GM06990 (cell line): Measurements from ENCODE around the gene FAXDC2.

Source experiments
- DNase-seq: peaks from one replicate; pipeline ENCODE4 v3.0.0-alpha.2; 2011; ENCODE audit not compliant: insufficient read length; ENCODE audit errors: extremely low read depth
- H3K27me3 ChIP-seq: replicated peaks from 2 replicates; pipeline ENCODE4 v1.6.0; 2011; ENCODE audit warnings: low read length; ENCODE audit not compliant: control insufficient read depth, insufficient read depth
- H3K36me3 ChIP-seq: 2 replicates; pipeline ENCODE4 v1.5.1; 2011; ENCODE audit warnings: low read length; ENCODE audit not compliant: control insufficient read depth, insufficient read depth
- H3K4me3 ChIP-seq: replicated peaks from 2 replicates; pipeline ENCODE4 v1.5.1; 2011; ENCODE audit warnings: low read depth, mild to moderate bottlenecking, control low read depth, low read length
- TF ChIP-seq, protein P1 (sequence below): IDR thresholded peaks from 2 replicates; pipeline ENCODE4 v1.5.1; 2011; ENCODE audit warnings: low read length, control low read depth, mild to moderate bottlenecking, inconsistent platforms; ENCODE audit not compliant: insufficient read depth, poor library complexity, severe bottlenecking

The FAXDC2 gene

DNA sequence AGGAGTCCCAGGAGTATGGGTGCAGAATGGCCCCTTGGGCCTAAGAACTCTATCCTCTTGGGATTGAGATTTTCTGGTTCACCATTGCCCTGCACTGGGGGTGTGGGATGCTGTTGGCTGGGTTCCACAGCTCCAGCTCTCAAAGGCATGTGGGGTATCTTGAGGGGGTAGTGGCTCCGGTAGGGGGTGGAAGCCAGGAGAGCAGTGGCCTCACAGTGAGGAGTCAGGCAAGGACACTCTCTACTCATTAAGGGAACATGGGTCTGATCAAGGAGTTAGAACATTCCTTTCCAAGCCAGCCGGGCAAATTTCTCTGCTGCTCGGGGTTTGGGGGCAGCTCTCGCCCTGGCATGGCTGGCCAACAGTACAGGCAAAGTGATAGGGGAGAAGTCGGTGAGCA, 62.2 kb downstream of the FAXDC2 start:
- Histone ChIP-seq H3K4me3 (no peak overlapping the region), H3K27me3 (no peaks in the 10 kb centered on the region), H3K36me3 (peaks cover 13% of the 10 kb centered on the region)
- TF ChIP-seq, protein P1, sequence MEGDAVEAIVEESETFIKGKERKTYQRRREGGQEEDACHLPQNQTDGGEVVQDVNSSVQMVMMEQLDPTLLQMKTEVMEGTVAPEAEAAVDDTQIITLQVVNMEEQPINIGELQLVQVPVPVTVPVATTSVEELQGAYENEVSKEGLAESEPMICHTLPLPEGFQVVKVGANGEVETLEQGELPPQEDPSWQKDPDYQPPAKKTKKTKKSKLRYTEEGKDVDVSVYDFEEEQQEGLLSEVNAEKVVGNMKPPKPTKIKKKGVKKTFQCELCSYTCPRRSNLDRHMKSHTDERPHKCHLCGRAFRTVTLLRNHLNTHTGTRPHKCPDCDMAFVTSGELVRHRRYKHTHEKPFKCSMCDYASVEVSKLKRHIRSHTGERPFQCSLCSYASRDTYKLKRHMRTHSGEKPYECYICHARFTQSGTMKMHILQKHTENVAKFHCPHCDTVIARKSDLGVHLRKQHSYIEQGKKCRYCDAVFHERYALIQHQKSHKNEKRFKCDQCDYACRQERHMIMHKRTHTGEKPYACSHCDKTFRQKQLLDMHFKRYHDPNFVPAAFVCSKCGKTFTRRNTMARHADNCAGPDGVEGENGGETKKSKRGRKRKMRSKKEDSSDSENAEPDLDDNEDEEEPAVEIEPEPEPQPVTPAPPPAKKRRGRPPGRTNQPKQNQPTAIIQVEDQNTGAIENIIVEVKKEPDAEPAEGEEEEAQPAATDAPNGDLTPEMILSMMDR = no peak
- no peak for DNase-seq

DNA sequence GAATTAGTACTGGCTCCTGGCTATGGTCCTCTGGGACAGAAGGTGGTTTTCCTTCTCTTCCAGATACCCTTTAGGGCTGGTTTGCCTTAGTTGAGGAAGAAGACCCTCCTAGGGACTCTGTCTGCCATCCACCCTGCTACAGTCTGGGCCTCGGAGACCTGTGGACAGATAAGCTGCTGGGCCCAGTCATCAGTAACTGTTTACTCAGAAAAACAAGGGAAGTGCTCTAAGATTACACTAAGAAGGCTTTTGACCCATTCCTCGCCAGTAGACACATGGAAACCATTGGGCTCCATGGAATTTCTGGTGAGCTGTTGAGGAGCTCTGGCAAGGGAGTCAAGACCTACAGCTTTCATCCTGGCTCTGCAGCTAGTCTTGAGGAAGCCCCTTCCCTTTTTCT, 64.0 kb downstream of the FAXDC2 start:
- Histone ChIP-seq H3K4me3 (no peak overlapping the region), H3K27me3 (no peaks in the 10 kb centered on the region), H3K36me3 (peaks cover 7% of the 10 kb centered on the region)
- DNase-seq = no peak
- TF ChIP-seq, protein P1 = no peak

DNA sequence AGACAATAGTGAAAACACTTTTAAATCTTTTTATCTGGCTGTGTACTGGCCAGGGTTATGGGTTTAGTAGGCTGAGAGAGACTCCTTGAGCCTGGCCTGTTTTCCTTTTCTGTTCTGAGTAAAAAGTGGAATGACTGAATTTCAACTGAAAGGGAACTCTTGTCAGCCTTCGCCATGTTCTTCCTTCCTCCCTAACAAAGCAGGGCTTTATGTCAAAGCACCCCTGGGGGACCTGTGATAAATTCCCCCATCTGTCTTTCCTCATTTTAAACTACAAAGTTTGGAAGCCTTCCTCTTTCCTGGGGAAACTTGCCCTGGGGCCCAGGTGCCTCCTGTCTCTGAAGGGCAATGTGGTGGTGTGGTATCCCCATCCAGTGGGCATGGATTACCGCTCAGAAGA, 65.5 kb downstream of the FAXDC2 start:
- H3K4me3 ChIP-seq = no peak overlapping the region
- DNase-seq = no peak
- no peaks in the 10 kb centered on the region for H3K27me3 ChIP-seq
- TF ChIP-seq, protein P1 = no peak
- no peaks in the 10 kb centered on the region for H3K36me3 ChIP-seq

DNA sequence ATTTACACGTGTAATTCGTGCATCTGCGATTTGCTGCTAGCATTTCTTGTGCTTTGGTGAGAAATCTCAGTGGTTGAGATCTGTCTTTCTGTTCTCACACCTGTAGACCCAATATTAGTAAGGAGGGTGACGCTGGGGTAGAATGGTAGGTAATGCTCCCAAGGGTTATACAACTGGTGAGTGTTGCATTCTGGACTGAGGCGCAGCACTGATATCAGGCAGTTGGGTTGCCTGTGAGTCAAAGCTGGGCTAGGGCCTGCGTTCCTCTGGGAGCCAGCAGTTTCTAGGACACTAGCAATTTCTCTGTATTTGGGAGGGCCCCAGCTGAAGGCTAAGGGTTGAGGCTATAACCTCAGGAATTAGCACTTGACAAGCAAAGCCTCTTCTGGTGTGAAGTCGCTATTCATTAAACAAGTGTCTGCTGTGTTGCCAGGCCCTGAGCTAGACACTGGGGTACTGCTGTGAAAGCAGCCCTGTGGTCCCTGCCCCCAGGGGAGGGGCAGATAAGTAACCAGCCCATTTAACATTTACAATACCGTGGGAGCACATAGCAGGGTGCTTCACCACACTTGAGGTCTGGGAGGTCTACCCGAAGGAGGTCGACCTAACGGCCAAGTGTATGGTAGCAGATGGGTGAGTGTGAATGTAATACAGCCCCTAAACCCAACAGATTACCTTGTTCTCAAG, 66.5 kb downstream of the FAXDC2 start:
- Histone ChIP-seq H3K36me3 (no peaks in the 10 kb centered on the region; the same call in 1 of the 2 replicates), H3K27me3 (no peaks in the 10 kb centered on the region), H3K4me3 (no peak overlapping the region)
- TF ChIP-seq, protein P1 = no peak
- DNase-seq = no peak

- H3K4me3 ChIP-seq = peak overlapping the region; percentile 26; the same call in 1 of the 2 replicates
- H3K36me3 ChIP-seq = no peaks in the 10 kb centered on the region; the same call in 1 of the 2 replicates
- DNase-seq = no peak
- TF ChIP-seq, protein P1 = no peak
- no peaks in the 10 kb centered on the region for H3K27me3 ChIP-seq
Measured at GRCh38 chr5:154782812-154783592, 67.4 kb downstream of the FAXDC2 start.
